ENCODE data around the gene PRR23E. TPM values are rescaled to one million over a fixed set of nuclear protein-coding genes. Genes with fewer than 3 reads are reported as not detected.

PRR23E gene
- total RNA-seq, 2 experiments from 2014 or later: not detected

DNA sequence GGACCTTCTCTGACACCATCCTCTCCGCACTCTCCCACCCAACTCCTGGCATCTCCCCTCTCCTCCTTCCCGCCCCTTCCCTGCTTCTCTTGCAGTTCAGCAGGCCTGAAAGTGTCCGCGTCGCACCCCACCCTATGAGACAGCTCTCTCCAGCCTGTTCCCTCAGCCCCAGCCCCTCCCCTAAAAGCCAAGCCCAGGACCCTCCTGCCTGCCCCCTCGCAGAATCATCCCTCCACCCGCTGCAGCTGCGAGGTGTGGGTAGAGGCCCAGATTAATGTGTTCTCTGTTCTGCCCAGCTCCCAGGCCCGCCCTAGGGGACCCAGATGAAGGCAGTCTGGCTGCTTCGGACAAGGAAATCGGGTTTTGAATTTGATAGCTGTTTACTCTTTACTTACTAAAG, 410 bp downstream of the PRR23E start:
- no peak for DNase-seq
- Mint-ChIP-seq H3K36me3 (no peaks in the 10 kb centered on the region), H3K27me3 (peaks cover 7% of the 10 kb centered on the region), H3K4me3 (no peak overlapping the region), H3K27ac (no peak overlapping the region), H3K9me3 (peaks cover 6% of the 10 kb centered on the region), H3K4me1 (no peaks in the 10 kb centered on the region)

DNA sequence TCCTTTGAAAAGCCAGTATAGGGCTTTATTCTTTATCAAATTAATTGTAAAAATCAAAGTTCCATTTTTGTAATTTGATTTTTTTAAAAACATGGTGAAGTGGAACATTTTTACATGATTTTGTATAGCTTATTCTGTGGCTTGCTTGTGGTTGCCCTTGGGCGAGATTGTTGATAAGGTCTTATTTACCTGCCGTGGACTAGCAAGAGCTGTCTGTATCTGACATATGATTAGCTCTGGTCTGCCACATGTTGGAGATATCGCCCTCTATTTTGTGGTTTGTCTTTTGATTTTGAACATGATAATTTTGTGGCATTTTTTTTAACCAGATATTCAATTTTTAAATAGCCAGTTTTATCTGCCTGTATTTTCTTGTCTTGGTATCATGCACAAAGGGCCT, 844 bp downstream of the PRR23E start:
- no peak overlapping the region for H3K27ac Mint-ChIP-seq
- H3K4me1 Mint-ChIP-seq: no peaks in the 10 kb centered on the region
- no peak for DNase-seq
- peaks cover 11% of the 10 kb centered on the region for H3K27me3 Mint-ChIP-seq
- no peaks in the 10 kb centered on the region for H3K36me3 Mint-ChIP-seq
- H3K9me3 Mint-ChIP-seq: peaks cover 2% of the 10 kb centered on the region
- no peak overlapping the region for H3K4me3 Mint-ChIP-seq

DNA sequence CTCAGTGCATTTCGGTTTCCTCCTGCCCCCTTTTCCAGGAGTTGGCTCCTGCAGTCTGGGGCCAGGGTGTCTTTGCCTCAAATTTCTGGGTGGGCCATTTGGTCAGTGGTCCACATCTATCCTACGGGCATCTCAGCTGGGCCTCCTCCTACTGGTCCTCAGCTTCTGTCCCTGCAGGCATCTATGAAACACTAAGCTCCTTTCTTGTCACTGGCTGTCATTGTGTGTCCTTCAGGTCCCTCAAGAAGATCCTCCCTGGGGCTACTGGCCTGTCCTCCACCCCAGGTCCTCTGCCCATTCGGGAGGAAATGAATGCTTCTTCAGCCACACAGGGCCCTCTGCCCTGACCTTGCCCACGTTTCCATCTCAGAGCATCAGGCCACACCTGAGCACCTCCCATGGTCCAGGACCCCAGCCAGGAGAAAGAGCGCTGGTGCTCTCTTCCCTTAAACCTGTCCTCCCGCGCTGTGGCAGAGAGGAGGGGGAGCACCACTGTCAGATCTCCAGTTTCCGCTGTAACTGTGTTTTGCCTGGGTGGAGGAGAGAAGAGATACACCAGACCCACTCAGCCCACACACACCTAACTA, 1.8 kb downstream of the PRR23E start:
- H3K36me3 Mint-ChIP-seq: no peaks in the 10 kb centered on the region
- peaks cover 11% of the 10 kb centered on the region for H3K27me3 Mint-ChIP-seq
- H3K4me1 Mint-ChIP-seq: no peaks in the 10 kb centered on the region
- no peak overlapping the region for H3K27ac Mint-ChIP-seq
- DNase-seq: no peak
- H3K9me3 Mint-ChIP-seq: no peaks in the 10 kb centered on the region
- no peak overlapping the region for H3K4me3 Mint-ChIP-seq

- no peak for DNase-seq
- Mint-ChIP-seq H3K4me3 (no peak overlapping the region), H3K27ac (no peak overlapping the region), H3K27me3 (peaks cover 11% of the 10 kb centered on the region), H3K4me1 (no peaks in the 10 kb centered on the region), H3K36me3 (no peaks in the 10 kb centered on the region), H3K9me3 (no peaks in the 10 kb centered on the region)
These were observed 2.5 kb downstream of the PRR23E start for GRCh38 chr3:127195417-127195816.

GRCh38 chr3:127196002-127196401, 3.1 kb downstream of the PRR23E start:
- H3K36me3 Mint-ChIP-seq: no peaks in the 10 kb centered on the region
- DNase-seq: no peak
- H3K9me3 Mint-ChIP-seq: no peaks in the 10 kb centered on the region
- H3K4me1 Mint-ChIP-seq: no peaks in the 10 kb centered on the region
- H3K27me3 Mint-ChIP-seq: peaks cover 11% of the 10 kb centered on the region
- no peak overlapping the region for H3K4me3 Mint-ChIP-seq
- H3K27ac Mint-ChIP-seq: no peak overlapping the region

- Mint-ChIP-seq H3K27ac (no peak overlapping the region), H3K36me3 (no peaks in the 10 kb centered on the region), H3K27me3 (peaks cover 15% of the 10 kb centered on the region), H3K9me3 (no peaks in the 10 kb centered on the region), H3K4me3 (no peak overlapping the region), H3K4me1 (no peaks in the 10 kb centered on the region)
- DNase-seq: no peak
These were observed 3.8 kb downstream of the PRR23E start for GRCh38 chr3:127196466-127197299.

- Mint-ChIP-seq H3K9me3 (peaks cover 3% of the 10 kb centered on the region), H3K4me3 (no peak overlapping the region), H3K27me3 (peaks cover 15% of the 10 kb centered on the region), H3K27ac (no peak overlapping the region), H3K36me3 (no peaks in the 10 kb centered on the region), H3K4me1 (no peaks in the 10 kb centered on the region)
- no peak for DNase-seq
These were observed 4.6 kb downstream of the PRR23E start for GRCh38 chr3:127197300-127198189.

- Mint-ChIP-seq H3K9me3 (peaks cover 5% of the 10 kb centered on the region), H3K4me3 (no peak overlapping the region), H3K27ac (no peak overlapping the region), H3K27me3 (peaks cover 9% of the 10 kb centered on the region), H3K36me3 (no peaks in the 10 kb centered on the region), H3K4me1 (no peaks in the 10 kb centered on the region)
- no peak for DNase-seq
These were observed 7.3 kb downstream of the PRR23E start for GRCh38 chr3:127200086-127200691.

DNA sequence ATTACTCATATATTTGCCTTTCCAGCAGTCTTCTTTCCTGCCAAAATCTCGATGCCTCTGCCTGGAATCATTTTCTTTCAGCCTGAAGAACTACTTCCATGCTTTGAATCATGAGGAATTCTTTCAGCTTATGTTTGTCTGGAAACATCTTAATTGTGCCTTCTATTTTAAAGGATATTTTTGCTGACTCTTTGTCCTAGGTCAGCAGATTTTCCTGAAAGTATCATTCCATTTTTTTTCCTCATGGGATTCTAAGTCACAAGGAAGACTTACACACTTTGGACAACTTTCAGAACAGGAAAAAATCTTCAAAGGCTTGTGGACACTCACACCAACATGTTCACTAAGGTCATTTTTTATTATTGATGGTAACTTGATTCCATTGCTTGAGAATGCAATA, 10.1 kb downstream of the PRR23E start:
- Mint-ChIP-seq H3K4me1 (no peaks in the 10 kb centered on the region), H3K9me3 (peaks cover 5% of the 10 kb centered on the region), H3K4me3 (no peak overlapping the region), H3K27ac (no peak overlapping the region), H3K27me3 (peaks cover 9% of the 10 kb centered on the region), H3K36me3 (no peaks in the 10 kb centered on the region)
- no peak for DNase-seq

- DNase-seq: no peak
- H3K27ac Mint-ChIP-seq: no peak overlapping the region
- no peaks in the 10 kb centered on the region for H3K4me1 Mint-ChIP-seq
- peaks cover 5% of the 10 kb centered on the region for H3K9me3 Mint-ChIP-seq
- H3K27me3 Mint-ChIP-seq: peaks cover 4% of the 10 kb centered on the region
- no peaks in the 10 kb centered on the region for H3K36me3 Mint-ChIP-seq
- no peak overlapping the region for H3K4me3 Mint-ChIP-seq
These were observed 12.1 kb downstream of the PRR23E start for GRCh38 chr3:127204841-127205582.

DNA sequence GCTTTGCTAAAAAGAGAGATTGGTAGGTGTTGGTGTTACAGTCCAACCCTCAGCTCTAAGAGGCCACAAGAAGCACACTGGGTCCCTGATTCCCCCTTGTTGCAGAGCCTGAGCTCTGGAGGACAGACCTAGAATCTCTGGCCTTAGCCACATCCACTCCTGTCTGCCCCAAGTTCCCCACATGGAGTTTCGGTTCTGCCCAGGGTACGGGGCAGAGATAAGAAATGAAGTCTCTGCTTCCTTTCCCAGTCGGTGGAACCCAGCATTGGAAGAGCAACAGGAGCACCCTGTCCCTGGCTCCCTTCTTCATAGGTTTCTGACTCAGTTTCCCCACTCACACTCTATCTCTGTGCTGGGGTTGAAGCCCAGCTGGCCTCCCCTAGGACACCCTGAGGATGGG, 13.2 kb downstream of the PRR23E start:
- Mint-ChIP-seq H3K4me3 (no peak overlapping the region), H3K9me3 (peaks cover 5% of the 10 kb centered on the region), H3K36me3 (no peaks in the 10 kb centered on the region), H3K4me1 (no peaks in the 10 kb centered on the region), H3K27ac (no peak overlapping the region), H3K27me3 (peaks cover 3% of the 10 kb centered on the region)
- no peak for DNase-seq

DNA sequence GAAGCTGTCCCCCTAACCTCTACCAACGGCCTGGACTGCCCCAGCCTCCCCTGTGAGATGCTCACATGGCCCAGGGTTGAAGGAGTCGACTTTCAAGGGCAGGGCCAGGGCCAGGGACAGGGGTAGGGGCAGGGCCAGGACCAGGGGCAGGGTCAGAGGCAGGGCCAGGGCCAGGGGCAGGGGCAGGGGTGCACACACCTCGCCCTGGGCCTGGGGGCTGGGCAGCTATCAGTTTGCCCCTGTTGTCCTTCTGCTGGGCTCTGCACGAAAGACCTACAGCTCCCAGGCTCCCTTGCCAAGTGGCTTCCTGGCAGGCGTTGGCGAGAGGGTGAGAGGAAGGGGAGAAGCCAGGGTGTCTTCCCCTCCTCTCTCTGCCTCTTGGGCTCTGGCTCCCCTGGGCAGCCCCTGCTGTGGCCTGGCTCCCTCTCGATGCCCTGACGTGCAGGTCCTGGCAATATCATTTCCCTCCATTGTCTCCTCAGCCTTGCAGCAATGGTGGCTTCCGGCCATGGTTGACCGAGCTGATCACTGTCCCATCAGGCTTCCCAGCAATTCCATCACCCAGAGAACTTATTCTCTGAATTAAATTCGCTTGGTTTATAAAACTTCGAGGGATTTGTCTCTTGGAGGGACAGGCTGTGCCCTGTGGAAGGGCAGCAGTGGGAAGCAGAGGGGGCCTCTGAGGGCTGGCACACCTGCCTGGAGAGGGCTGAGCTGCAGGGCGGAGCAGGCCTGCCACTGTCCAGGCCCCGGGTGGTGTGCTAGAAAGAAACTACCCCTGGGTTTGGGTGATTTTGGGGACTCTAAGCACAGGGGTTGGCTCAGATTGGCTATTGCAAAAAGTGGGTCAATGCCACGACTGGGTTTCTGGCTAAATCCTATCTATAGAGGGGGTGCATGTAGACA, 13.9 kb downstream of the PRR23E start:
- H3K9me3 Mint-ChIP-seq: peaks cover 5% of the 10 kb centered on the region
- no peak overlapping the region for H3K4me3 Mint-ChIP-seq
- no peaks in the 10 kb centered on the region for H3K27me3 Mint-ChIP-seq
- no peak for DNase-seq
- no peaks in the 10 kb centered on the region for H3K4me1 Mint-ChIP-seq
- H3K27ac Mint-ChIP-seq: no peak overlapping the region
- H3K36me3 Mint-ChIP-seq: no peaks in the 10 kb centered on the region

GRCh38 chr3:127207727-127208482, 15.0 kb downstream of the PRR23E start:
- H3K27ac Mint-ChIP-seq: no peak overlapping the region
- H3K4me1 Mint-ChIP-seq: no peaks in the 10 kb centered on the region
- H3K4me3 Mint-ChIP-seq: no peak overlapping the region
- no peak for DNase-seq
- H3K27me3 Mint-ChIP-seq: peaks cover 3% of the 10 kb centered on the region
- no peaks in the 10 kb centered on the region for H3K36me3 Mint-ChIP-seq
- no peaks in the 10 kb centered on the region for H3K9me3 Mint-ChIP-seq

All from activated naive CD8-positive, alpha-beta T cell treated with anti-CD3 and anti-CD28 coated beads for 36 hours (primary cell).